ENCODE results near the gene BFSP1.

GRCh38 chr20:17566345-17566744, 35.2 kb upstream of the BFSP1 start:
- TF ChIP-seq CTCF (IDR thresholded peaks at IDR 0.05): no peak
- no peak for TF ChIP-seq POLR2A (IDR thresholded peaks at IDR 0.05)

All from sigmoid colon (tissue), 3 donors.